LNCaP clone FGC (cell line): ENCODE data around the gene SCFD1.

Source experiments
- DNase-seq: peaks from one replicate; pipeline ENCODE4 v3.0.0-alpha.2; 2011; ENCODE audit warnings: low read depth
- H3K4me3 ChIP-seq: 2 replicates; pipeline ENCODE4 v1.5.1; 2011; ENCODE audit warnings: mild to moderate bottlenecking, low read depth, low read length, control low read depth
- CTCF ChIP-seq: IDR thresholded peaks from 2 replicates; pipeline ENCODE4 v1.5.1; 2012; ENCODE audit warnings: mild to moderate bottlenecking; ENCODE audit not compliant: control insufficient read depth, insufficient read depth; ENCODE audit errors: extremely low read depth

Gene SCFD1

GRCh38 chr14:30655124-30655523 lies 33.0 kb downstream of the SCFD1 start:
- DNase-seq = no peak
- H3K4me3 ChIP-seq = no peak overlapping the region
- TF ChIP-seq CTCF = no peak

DNA sequence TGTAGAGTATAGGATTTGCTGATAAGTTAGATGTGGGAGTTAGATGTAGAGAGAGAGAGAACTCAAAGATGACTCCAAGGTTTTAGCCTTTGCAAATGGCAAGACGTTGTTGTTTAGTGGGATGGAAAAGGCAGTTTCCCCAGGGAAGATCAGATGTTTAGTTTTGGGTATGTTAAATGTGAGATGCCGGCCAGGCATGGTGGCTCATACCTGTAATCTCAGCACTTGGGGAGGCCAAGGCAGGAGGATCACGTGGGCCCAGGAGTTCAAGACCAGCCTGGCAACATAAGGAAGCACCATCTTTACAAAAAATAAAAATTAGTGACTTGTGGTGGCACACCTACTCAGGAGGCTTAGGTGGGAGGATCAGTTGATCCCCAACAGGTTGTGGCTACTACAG lies 33.5 kb downstream of the SCFD1 start:
- no peak for TF ChIP-seq CTCF
- DNase-seq = no peak
- no peak overlapping the region for H3K4me3 ChIP-seq

DNA sequence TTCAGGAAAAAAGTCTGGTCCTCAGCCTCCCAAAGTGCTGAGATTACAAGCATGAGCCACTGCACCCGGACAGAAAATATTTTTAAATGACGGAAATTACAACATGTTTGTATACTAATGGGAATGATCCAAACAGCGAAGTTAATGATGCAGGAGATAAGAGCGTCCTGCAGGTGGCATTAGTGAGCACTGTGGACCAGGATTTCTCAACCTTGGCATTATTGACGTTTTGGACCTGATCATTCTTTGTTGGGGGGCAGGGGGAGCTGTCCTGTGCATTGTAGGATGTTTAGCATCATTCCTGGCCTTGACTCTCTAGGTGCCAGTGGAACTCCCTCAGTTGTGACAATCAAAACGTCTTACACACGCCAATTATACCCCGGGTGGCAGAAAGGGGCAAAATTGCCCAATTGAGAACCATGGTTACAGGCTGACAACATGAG lies 34.1 kb downstream of the SCFD1 start:
- peak; percentile 21 for DNase-seq
- TF ChIP-seq CTCF = peak; percentile 78
- no peak overlapping the region for H3K4me3 ChIP-seq

DNA sequence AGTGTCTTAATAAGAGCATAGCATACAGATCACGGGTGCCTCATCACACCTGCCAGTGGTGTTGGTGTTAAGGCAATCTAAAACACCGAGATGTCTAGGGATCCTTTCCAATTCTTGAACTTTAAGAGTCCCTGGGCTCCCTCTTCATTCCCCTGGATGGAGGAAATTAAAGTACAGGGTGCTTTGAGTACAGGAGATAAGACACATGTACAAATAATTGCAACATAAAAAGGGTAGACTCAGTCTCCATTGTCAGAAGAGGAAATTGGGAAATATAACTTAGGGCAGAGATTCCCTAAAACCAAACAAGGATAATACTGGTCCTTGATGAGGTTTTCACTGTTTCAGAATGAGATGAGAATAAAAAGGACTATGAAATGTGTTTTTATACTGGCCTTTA lies 34.9 kb downstream of the SCFD1 start:
- TF ChIP-seq CTCF = no peak
- DNase-seq = no peak
- no peak overlapping the region for H3K4me3 ChIP-seq

- TF ChIP-seq CTCF = peak; percentile 31; the same call in 1 of the 2 replicates
- DNase-seq = peak; percentile 6
- H3K4me3 ChIP-seq = no peak overlapping the region
These were observed 35.6 kb downstream of the SCFD1 start for GRCh38 chr14:30657606-30658163.

GRCh38 chr14:30658645-30659044 lies 36.5 kb downstream of the SCFD1 start:
- TF ChIP-seq CTCF = no peak
- no peak overlapping the region for H3K4me3 ChIP-seq
- DNase-seq = no peak

GRCh38 chr14:30669594-30669993 lies 47.5 kb downstream of the SCFD1 start:
- DNase-seq = no peak
- no peak for TF ChIP-seq CTCF
- H3K4me3 ChIP-seq = no peak overlapping the region
